Prostate gland (tissue), 2 donors: ENCODE data around the gene FAM43B.

ENCODE experiments used
- CTCF ChIP-seq, 4 experiments: fragments of 200-600 bp in 2 of 4; fragments of 450-650 bp in 2 of 4; sonication (generic) in 2 of 4; IDR thresholded peaks; 1 replicate in 3 of 4; 2 replicates in 1 of 4; pipeline ENCODE4 v1.5.1; 2016 to 2019; ENCODE audit warnings: antibody characterized with exemption in 4 of 4, mild to moderate bottlenecking in 2 of 4, moderate library complexity in 2 of 4
- POLR2A ChIP-seq: fragments of 450-650 bp; IDR thresholded peaks from one replicate; pipeline ENCODE4 v1.6.1; 2016; ENCODE audit warnings: antibody characterized with exemption, mild to moderate bottlenecking
- POLR2AphosphoS5 ChIP-seq: sonication (generic); formaldehyde crosslinking; IDR thresholded peaks from one replicate; pipeline ENCODE4 v1.6.1; 2017; ENCODE audit warnings: antibody characterized with exemption

GRCh38 chr1:20601129-20601825 is 48.9 kb downstream of the FAM43B start:
- no peak for TF ChIP-seq CTCF (IDR thresholded peaks at IDR 0.05)
- TF ChIP-seq POLR2A = no peak
- TF ChIP-seq POLR2AphosphoS5 = no peak
